ENCODE results near the gene LRP1. TPM values are rescaled to one million over a fixed set of nuclear protein-coding genes. Genes with fewer than 3 reads are reported as not detected.

The LRP1 gene
- total and polyA plus RNA-seq, 2 of the 13 experiments (the other 11 are each of a cell fraction or from before 2014, with no cell fraction given): 14.7 to 30.8 TPM

- TF ChIP-seq TAF15 (IDR thresholded peaks at IDR 0.05; ENCODE audit: low read depth, low read length, poor library complexity, severe bottlenecking) (no peak), SKIL (CRISPR knock-in tag; IDR thresholded peaks at IDR 0.05; ENCODE audit: borderline replicate concordance) (no peak), HNRNPL (IDR thresholded peaks at IDR 0.05; ENCODE audit: low read depth, low read length) (peak; percentile 74; the same call in 1 of the 2 replicates), ZNF343 (CRISPR knock-in tag; IDR thresholded peaks at IDR 0.05) (no peak), STAG1 (CRISPR knock-in tag; IDR thresholded peaks at IDR 0.05) (peak; percentile 79), GTF2F1 (IDR thresholded peaks at IDR 0.05; ENCODE audit: low read length) (no peak), SP2 (CRISPR knock-in tag; IDR thresholded peaks at IDR 0.05) (0 out of 2 replicates have a peak, but pooled peaks have one; percentile 24), RBFOX2 (IDR thresholded peaks at IDR 0.05; ENCODE audit: low read depth, low read length) (peak; percentile 72), ZNF383 (CRISPR knock-in tag; IDR thresholded peaks at IDR 0.05; ENCODE audit: borderline replicate concordance) (no peak), BRCA1 (CRISPR knock-in tag; IDR thresholded peaks at IDR 0.05) (no peak), ZNF687 (CRISPR knock-in tag; IDR thresholded peaks at IDR 0.05) (peak; percentile 31; the same call in 1 of the 2 replicates), ZSCAN21 (CRISPR knock-in tag; IDR thresholded peaks at IDR 0.05; ENCODE audit: borderline replicate concordance) (no peak)
Observed at GRCh38 chr12:57093415-57094207, 34.7 kb upstream of the LRP1 start (continued).

Measured in HepG2 (cell line).